GM12878 (cell line): Measurements from ENCODE around the gene SLC39A11. TPM values are rescaled to one million over a fixed set of nuclear protein-coding genes. Genes with fewer than 3 reads are reported as not detected.

Experiments used
- ATAC-seq: fragments of 200-7000 bp; cut with Tn5 transposase; 3 replicates; pipeline ENCODE4 v1.9.1; 2020; ENCODE audit warnings: mild to moderate bottlenecking, moderate library complexity
- BruUV-seq: library from RNA; stranded (reverse); fragments of 400-500 nt; replicated peaks from 2 replicates; lab custom pipeline; 2021; lab: Mats Ljungman, UMichigan
- CTCF ChIA-PET: fragments of 300-600 bp; sonication (Branson Sonifier 250); formaldehyde crosslinking; extraction: SDS; loops from one replicate; lab custom pipeline; 2021; ENCODE audit warnings: inconsistent platforms; lab: Yijun Ruan, JAX
- POLR2A ChIA-PET: fragments of 350-600 bp; formaldehyde crosslinking; extraction: SDS; loops from one replicate; lab custom pipeline; 2021; ENCODE audit warnings: inconsistent platforms; lab: Charles Lee
- RAD21 ChIA-PET: fragments of 300-600 bp; sonication (Branson Sonifier 250); formaldehyde crosslinking; loops from one replicate; lab custom pipeline; 2023; ENCODE audit warnings: antibody characterized with exemption; ENCODE audit not compliant: unreplicated experiment; lab: Charles Lee
- SMC1A ChIA-PET: fragments of 300-600 bp; sonication (Branson Sonifier 250); formaldehyde crosslinking; loops from one replicate; lab custom pipeline; 2023; ENCODE audit not compliant: unreplicated experiment, uncharacterized antibody; lab: Charles Lee
- DNase-seq: peaks from one replicate; pipeline ENCODE4 v3.0.0-alpha.2; 2011; ENCODE audit warnings: low read depth, low spot score
- FAIRE-seq: peaks from 3 replicates; lab custom pipeline; 2011; peaks lifted over from hg19 to GRCh38; lab: Jason Lieb, UNC
- H2AFZ ChIP-seq: 2 replicates; pipeline ENCODE4 v1.6.0; 2011; ENCODE audit warnings: low read depth, low read length, control low read depth; ENCODE audit not compliant: control insufficient read depth
- H3K27ac ChIP-seq: 2 replicates; pipeline ENCODE4 v1.5.1; 2011; ENCODE audit warnings: control low read depth; ENCODE audit not compliant: control insufficient read depth, insufficient read depth
- H3K27me3 ChIP-seq, 2 experiments: replicated peaks in 1 of 2; 2 replicates each; pipeline versions ENCODE4 v1.6.0 to v1.6.1; 2011; ENCODE audit warnings: low read length in 1 of 2; ENCODE audit not compliant: control insufficient read depth in 2 of 2, insufficient read depth in 2 of 2
- H3K36me3 ChIP-seq, 2 experiments: 2 replicates each; pipeline ENCODE4 v1.5.1; 2011; ENCODE audit warnings: low read length in 1 of 2; ENCODE audit not compliant: control insufficient read depth in 2 of 2, insufficient read depth in 2 of 2
- H3K4me1 ChIP-seq: 2 replicates; pipeline ENCODE4 v1.6.1; 2011; ENCODE audit warnings: mild to moderate bottlenecking, low read length, moderate library complexity, mixed read lengths; ENCODE audit not compliant: control insufficient read depth, insufficient read depth
- H3K4me2 ChIP-seq: 2 replicates; pipeline ENCODE4 v1.6.0; 2011; ENCODE audit warnings: control low read depth; ENCODE audit not compliant: control insufficient read depth, insufficient read depth
- H3K4me3 ChIP-seq: fragments of 200-600 bp; sonication (generic); 2 replicates; pipeline ENCODE4 v1.5.1; 2016
- H3K79me2 ChIP-seq: 2 replicates; pipeline ENCODE4 v1.6.0; 2011; ENCODE audit warnings: low read length; ENCODE audit not compliant: control insufficient read depth, insufficient read depth
- H3K9ac ChIP-seq: 2 replicates; pipeline ENCODE4 v1.8.0; 2011; ENCODE audit warnings: low read length, control low read depth, mixed read lengths; ENCODE audit not compliant: control insufficient read depth, insufficient read depth
- H3K9me3 ChIP-seq: replicated peaks from 3 replicates; pipeline ENCODE4 v1.5.1; 2011; ENCODE audit warnings: mild to moderate bottlenecking, low read length; ENCODE audit not compliant: control insufficient read depth, insufficient read depth
- H4K20me1 ChIP-seq: 2 replicates; pipeline ENCODE4 v1.6.0; 2011; ENCODE audit not compliant: control insufficient read depth, insufficient read depth
- BHLHE40 ChIP-seq, 2 experiments: fragments of 450-650 bp in 1 of 2; IDR thresholded peaks; 2 replicates each; pipeline ENCODE4 v1.6.1; 2011 to 2017; ENCODE audit warnings: low read depth in 2 of 2, borderline replicate concordance in 1 of 2, improper control_type of control experiment in 1 of 2, low read length in 1 of 2, mild to moderate bottlenecking in 1 of 2
- CBX3 ChIP-seq: fragments of 200-600 bp; sonication (generic); IDR thresholded peaks from 2 replicates; pipeline ENCODE4 v1.6.1; 2016; ENCODE audit warnings: low read depth, borderline replicate concordance
- CHD1 ChIP-seq: IDR thresholded peaks from 2 replicates; pipeline ENCODE4 v1.6.1; 2012; ENCODE audit warnings: low read depth, low read length, improper control_type of control experiment
- CUX1 ChIP-seq: IDR thresholded peaks from 2 replicates; pipeline ENCODE4 v1.6.1; 2012; ENCODE audit warnings: improper control_type of control experiment, low read depth, low read length; ENCODE audit not compliant: insufficient replicate concordance
- ELK1 ChIP-seq: IDR thresholded peaks from 2 replicates; pipeline ENCODE4 v1.6.1; 2012; ENCODE audit warnings: low read depth, low read length, improper control_type of control experiment
- JUND ChIP-seq: IDR thresholded peaks from 2 replicates; pipeline ENCODE4 v1.6.1; 2012; ENCODE audit warnings: low read depth, mild to moderate bottlenecking, low read length, improper control_type of control experiment, moderate library complexity
- MAX ChIP-seq: IDR thresholded peaks from 2 replicates; pipeline ENCODE4 v1.6.1; 2012; ENCODE audit warnings: low read depth, low read length, improper control_type of control experiment
- NFYB ChIP-seq: IDR thresholded peaks from 2 replicates; pipeline ENCODE4 v1.6.1; 2011; ENCODE audit warnings: low read depth, mild to moderate bottlenecking, low read length, improper control_type of control experiment, moderate library complexity; ENCODE audit not compliant: insufficient read depth
- PBX3 ChIP-seq: IDR thresholded peaks from 2 replicates; pipeline ENCODE4 v1.6.1; 2011; ENCODE audit warnings: mild to moderate bottlenecking, low read depth, low read length, moderate library complexity; ENCODE audit not compliant: insufficient replicate concordance
- PML ChIP-seq: IDR thresholded peaks from 2 replicates; pipeline ENCODE4 v1.6.1; 2012; ENCODE audit warnings: low read length, inconsistent platforms
- TCF3 ChIP-seq: IDR thresholded peaks from 2 replicates; pipeline ENCODE4 v1.6.1; 2012; ENCODE audit warnings: low read depth, mild to moderate bottlenecking, low read length, borderline replicate concordance; ENCODE audit not compliant: insufficient read depth
- YY1 ChIP-seq: IDR thresholded peaks from 2 replicates; pipeline ENCODE4 v1.6.1; 2011; ENCODE audit warnings: low read depth, mild to moderate bottlenecking, low read length
- ZBED1 ChIP-seq: IDR thresholded peaks from 2 replicates; pipeline ENCODE4 v1.6.1; 2016; ENCODE audit warnings: borderline replicate concordance
- ZNF207 ChIP-seq: fragments of 450-650 bp; IDR thresholded peaks from 2 replicates; pipeline ENCODE4 v1.6.1; 2014; ENCODE audit warnings: antibody characterized with exemption, mild to moderate bottlenecking, borderline replicate concordance
- ZNF274 ChIP-seq: IDR thresholded peaks from one replicate; pipeline ENCODE4 v1.8.0; 2011; ENCODE audit not compliant: insufficient read length, insufficient read depth
- ZNF622 ChIP-seq: fragments of 450-650 bp; IDR thresholded peaks from 2 replicates; pipeline ENCODE4 v1.6.1; 2017; ENCODE audit warnings: mild to moderate bottlenecking, inconsistent platforms
- WGBS: methylation state at CpG from one replicate; pipeline ENCODE4 v1.1.6; 2016; ENCODE audit warnings: low lambda C conversion rate; ENCODE audit not compliant: insufficient replicate concordance, insufficient coverage; ENCODE audit errors: missing lambda C conversion rate; 5-methylcytosine and 5-hydroxymethylcytosine counted together
- in situ Hi-C: fragments of 300-500 bp; cut with MboI; formaldehyde crosslinking; loops from 9 replicates; pipeline ENCODE4 v1.14.3; 2018; ENCODE audit warnings: mixed read lengths
- intact Hi-C: fragments of 100-400 bp; cut with micrococcal nuclease; formaldehyde crosslinking; loops from one replicate; pipeline ENCODE4 v1.14.2; 2022; ENCODE audit not compliant: unreplicated experiment
- polyA plus RNA-seq, 11 experiments: library from polyadenylated mRNA; depleted of rRNA in 4 of 11; unstranded in 6 of 11; stranded (reverse) in 5 of 11; fragments of >200 nt; fragmentation: Nextera tagmentation in 4 of 11; fragmentation: Illumina TruSeq in 1 of 11; extraction: Ambion mirVana in 4 of 11; extraction: Trizol in 1 of 11; gene quantifications; 1 replicate in 1 of 11; 2 replicates in 10 of 11; pipeline versions ENCODE4 v1.2.1 to v1.2.3, GENCODE V29; 2011 to 2016; ENCODE audit warnings: inconsistent platforms in 2 of 11, missing spikeins in 2 of 11, low read depth in 1 of 11
- total RNA-seq, 4 experiments: library from RNA; depleted of rRNA in 3 of 4; stranded (reverse); fragments of >200 nt in 3 of 4; fragmentation: Illumina TruSeq in 1 of 4; extraction: Trizol in 1 of 4; gene quantifications; 2 replicates each; pipeline versions ENCODE4 v1.2.1 to v1.2.3, GENCODE V29; 2013 to 2021

The SLC39A11 gene
- total and polyA plus RNA-seq, 10 of the 15 experiments (the other 5 are each of a cell fraction or from before 2014, with no cell fraction given), result 8.6 to 23.8 (median 14.0) TPM

- 96% methylated on average over 6 of the region's 6 CpGs for WGBS
- TF ChIP-seq ZNF274, result no peak
- no peak for TF ChIP-seq ELK1
- no peak for TF ChIP-seq MAX
- no peak for TF ChIP-seq JUND
- no peak for TF ChIP-seq BHLHE40 (IDR thresholded peaks at IDR 0.05; ENCODE audit: borderline replicate concordance in 1 of 2, low read depth in 2 of 2, low read length in 1 of 2)
- TF ChIP-seq PBX3, result no peak
- TF ChIP-seq CHD1, result no peak
- TF ChIP-seq PML, result no peak
- no peak for TF ChIP-seq ZNF622
- no peak for TF ChIP-seq ZNF207
- no peak for TF ChIP-seq CUX1
- no peak for TF ChIP-seq NFYB
- TF ChIP-seq CBX3, result no peak
- no peak for TF ChIP-seq ZBED1
- TF ChIP-seq YY1, result no peak
- TF ChIP-seq TCF3, result no peak
These were observed 213.4 kb downstream of the SLC39A11 start for GRCh38 chr17:72878975-72879660.

More at GRCh38 chr17:72878975-72879660, 213.4 kb downstream of the SLC39A11 start:
- SMC1A ChIA-PET, result no interaction called here
- CTCF ChIA-PET, result no interaction called here
- in situ Hi-C loops, result no loop called here
- Histone ChIP-seq H3K9me3 (peaks cover 14% of the 10 kb centered on the region), H3K9ac (no peak overlapping the region), H3K4me1 (no peaks in the 10 kb centered on the region), H4K20me1 (no peaks in the 10 kb centered on the region), H3K79me2 (no peaks in the 10 kb centered on the region), H3K4me3 (no peak overlapping the region), H3K27me3 (no peaks in the 10 kb centered on the region), H3K27ac (no peak overlapping the region), H3K36me3 (peaks cover 0 to 2% of the 10 kb centered on the region in 2 experiments; a peak in 1 of 4 replicates), H3K4me2 (no peak overlapping the region), H2AFZ (no peak overlapping the region)
- intact Hi-C loops, result no loop called here
- RAD21 ChIA-PET, result no interaction called here
- FAIRE-seq (no peak), ATAC-seq (no peak), DNase-seq (no peak)
- POLR2A ChIA-PET, result no interaction called here
- no TSS peak for BruUV-seq
